ENCODE measurements around the gene TYMP.
A peak's percentile ranks its signal among the peaks of the same experiment; 100 is the strongest.

The TYMP gene

GRCh38 chr22:50504369-50505211 lies 25.2 kb downstream of the TYMP start:
- DNase-seq = no peak

- DNase-seq = no peak
Observed at GRCh38 chr22:50503475-50504145, 26.2 kb downstream of the TYMP start.

GRCh38 chr22:50502628-50503474 lies 27.0 kb downstream of the TYMP start:
- no peak for DNase-seq

- DNase-seq = no peak
Observed at GRCh38 chr22:50502096-50502495, 27.7 kb downstream of the TYMP start.

- DNase-seq = no peak
Observed at GRCh38 chr22:50500452-50500851, 29.4 kb downstream of the TYMP start.

GRCh38 chr22:50498322-50498890 lies 31.4 kb downstream of the TYMP start:
- DNase-seq = peak; percentile 29

- DNase-seq = no peak
Observed at GRCh38 chr22:50497093-50497492, 32.7 kb downstream of the TYMP start.

- DNase-seq = no peak
Observed at GRCh38 chr22:50490531-50491308, 39.1 kb downstream of the TYMP start.

GRCh38 chr22:50489363-50490243 lies 40.2 kb downstream of the TYMP start:
- no peak for DNase-seq

GRCh38 chr22:50488886-50489285 lies 40.9 kb downstream of the TYMP start:
- DNase-seq = no peak

- no peak for DNase-seq
Observed at GRCh38 chr22:50488006-50488677, 41.7 kb downstream of the TYMP start.

GRCh38 chr22:50487290-50488005 lies 42.4 kb downstream of the TYMP start:
- DNase-seq = no peak

GRCh38 chr22:50486561-50487289 lies 43.1 kb downstream of the TYMP start, which contains the start of gene MIOX:
Gene MIOX (plus strand): TSS chr22:50486859. CDS start chr22:50486898, 39 bp downstream.
- DNase-seq = no peak

- DNase-seq = no peak
Observed at GRCh38 chr22:50485221-50486131, 44.3 kb downstream of the TYMP start.

- no peak for DNase-seq
Observed at GRCh38 chr22:50483977-50484853, 45.6 kb downstream of the TYMP start.

- no peak for DNase-seq
Observed at GRCh38 chr22:50483556-50483955, 46.3 kb downstream of the TYMP start.

GRCh38 chr22:50483106-50483505 lies 46.7 kb downstream of the TYMP start:
- no peak for DNase-seq
